GM19023 (cell line): ENCODE data around the gene UNC5CL.
"Not testable (repeated sequence)": the region's sequence is repeated elsewhere in the genome, so short reads cannot be mapped to it uniquely, and the experiment has no call there.

Source experiments
- ATAC-seq: cut with Tn5 transposase; IDR thresholded peaks from one replicate; pipeline ENCODE4 v1.9.1; 2021; ENCODE audit warnings: mild to moderate bottlenecking, moderate library complexity; ENCODE audit not compliant: unreplicated experiment

UNC5CL gene

GRCh38 chr6:41008011-41008410 lies 31.0 kb downstream of the UNC5CL start:
- no peak for ATAC-seq

DNA sequence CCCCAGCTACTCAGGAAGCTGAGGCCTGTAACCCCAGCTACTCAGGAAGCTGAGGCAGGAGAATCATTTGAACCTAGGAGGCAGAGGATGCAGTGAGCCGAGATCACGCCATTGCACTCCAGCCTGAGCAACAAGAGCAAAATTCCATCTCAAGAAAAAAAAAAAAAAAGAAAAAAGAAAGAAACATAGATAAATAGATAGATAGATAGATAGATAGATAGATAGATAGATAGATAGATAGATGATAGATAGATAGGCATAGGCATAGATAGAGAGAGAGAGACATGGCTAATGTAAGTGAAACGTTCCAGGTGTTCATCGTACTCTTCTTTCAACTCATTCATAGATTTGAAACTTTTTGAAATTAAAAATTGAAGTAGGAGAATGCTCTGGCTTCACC lies 32.0 kb downstream of the UNC5CL start:
- not testable (repeated sequence) for ATAC-seq

- ATAC-seq = not testable (repeated sequence)
Observed at GRCh38 chr6:41006217-41006616, 32.8 kb downstream of the UNC5CL start.

DNA sequence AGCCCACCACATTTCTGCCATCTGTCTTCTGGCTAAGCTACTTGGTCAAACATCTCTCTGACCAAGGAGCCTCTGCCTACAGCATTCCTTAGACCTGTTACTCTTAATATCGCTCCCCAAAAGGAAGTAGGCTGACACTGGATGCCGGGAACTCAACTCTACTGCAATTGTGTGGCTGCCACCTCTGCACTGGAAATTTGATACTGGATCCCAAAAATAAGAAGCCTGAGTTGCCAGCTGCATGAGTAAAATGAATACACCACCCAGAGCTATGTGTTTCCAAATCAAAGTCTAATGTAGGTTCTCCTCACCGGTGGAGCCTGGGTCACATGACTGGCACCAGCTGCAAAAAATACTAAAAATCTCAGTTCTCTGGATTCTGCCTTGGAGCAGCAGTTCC lies 36.9 kb downstream of the UNC5CL start:
- no peak for ATAC-seq

DNA sequence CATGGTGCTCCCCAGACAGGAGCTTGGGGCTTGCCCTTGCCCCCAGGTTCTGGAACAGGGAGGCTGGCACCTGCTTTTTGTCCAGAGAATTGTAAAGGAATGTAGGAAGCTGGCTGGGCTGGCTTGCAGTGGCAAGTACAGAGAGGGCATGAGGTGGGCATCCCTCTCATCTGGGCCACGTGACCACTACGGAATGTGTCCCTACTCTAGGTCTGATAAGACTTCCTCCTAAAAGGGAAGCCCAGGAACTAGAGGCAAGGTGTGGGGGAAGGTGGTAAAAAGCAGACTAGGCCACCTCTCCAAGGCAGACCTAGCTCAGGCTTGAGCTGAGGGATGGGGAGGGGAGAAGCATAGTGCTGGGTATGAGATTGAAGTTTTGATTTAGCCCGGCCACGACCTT lies 38.8 kb downstream of the UNC5CL start:
- no peak for ATAC-seq

- no peak for ATAC-seq
Observed at GRCh38 chr6:40999569-40999968, 39.5 kb downstream of the UNC5CL start.

- ATAC-seq = no peak
Observed at GRCh38 chr6:40998661-40999060, 40.4 kb downstream of the UNC5CL start.

- ATAC-seq = no peak
Observed at GRCh38 chr6:40997234-40997957, 41.6 kb downstream of the UNC5CL start.

- no peak for ATAC-seq
Observed at GRCh38 chr6:40996591-40997233, 42.3 kb downstream of the UNC5CL start.

GRCh38 chr6:40992746-40993145 lies 46.3 kb downstream of the UNC5CL start:
- ATAC-seq = no peak

DNA sequence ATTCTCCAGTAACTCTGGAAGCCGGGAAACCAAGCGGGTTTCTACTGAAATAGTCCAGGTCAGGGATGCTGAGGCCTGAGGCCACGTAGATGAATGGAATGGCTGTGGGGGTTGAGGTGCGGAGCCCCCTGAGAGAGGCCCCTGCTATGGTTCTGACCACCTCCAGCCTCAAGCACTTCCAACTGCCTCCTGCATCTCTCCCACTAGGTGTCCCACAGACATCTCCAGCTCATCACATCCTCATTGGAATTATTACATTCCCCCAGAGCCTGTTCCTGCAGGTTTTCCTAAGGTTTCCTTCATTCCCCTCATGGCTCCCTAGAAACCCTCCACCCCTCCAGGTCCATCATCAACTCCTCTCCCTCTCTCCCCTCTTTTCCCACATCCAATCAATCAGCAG lies 48.7 kb downstream of the UNC5CL start:
- no peak for ATAC-seq

- no peak for ATAC-seq
Observed at GRCh38 chr6:40989204-40990169, 49.5 kb downstream of the UNC5CL start.

GRCh38 chr6:40988634-40989033 lies 50.4 kb downstream of the UNC5CL start:
- no peak for ATAC-seq

DNA sequence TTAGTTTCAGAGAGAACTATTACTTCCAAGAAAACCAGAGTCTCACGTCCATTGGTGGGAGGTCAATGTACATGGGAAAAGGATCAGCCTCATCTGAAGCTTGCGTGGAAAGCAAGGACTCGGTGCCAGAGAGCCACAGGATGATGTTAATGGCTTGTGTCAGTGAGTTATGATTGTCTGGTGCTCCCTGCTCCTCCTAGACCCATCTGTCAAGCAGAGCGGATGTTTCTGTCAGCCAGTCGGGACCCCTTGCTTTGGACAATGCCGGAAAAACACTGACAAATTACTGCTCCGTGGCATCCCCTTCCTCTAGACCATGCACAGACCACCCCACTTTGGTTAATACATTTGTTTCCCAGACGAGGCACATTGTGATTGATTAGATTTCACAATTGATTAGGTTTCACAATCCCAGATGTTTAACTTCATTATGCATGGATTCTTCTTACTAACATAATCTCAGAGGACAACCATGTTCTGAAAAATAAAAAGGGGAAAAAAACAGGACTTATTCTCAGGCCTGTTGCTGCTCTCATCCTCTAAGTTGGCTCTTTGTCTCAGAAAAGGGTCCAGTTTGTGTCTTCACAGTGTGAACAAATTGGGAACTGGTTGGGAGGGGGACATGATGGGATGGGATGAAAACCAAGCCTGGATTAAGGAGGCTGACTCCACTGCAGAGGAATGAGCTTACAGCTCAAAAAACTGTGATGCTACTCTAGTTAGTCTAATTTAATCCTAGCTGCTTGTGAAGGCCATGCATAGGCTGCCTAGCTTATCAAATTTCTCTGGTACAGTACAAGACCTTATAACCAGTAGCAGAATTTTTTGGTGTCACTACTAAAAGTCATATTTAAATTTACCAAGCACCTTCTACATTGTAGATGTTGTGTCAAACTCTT lies 51.9 kb downstream of the UNC5CL start:
- no peak for ATAC-seq

GRCh38 chr6:40986364-40986763 lies 52.7 kb downstream of the UNC5CL start:
- no peak for ATAC-seq

- no peak for ATAC-seq
Observed at GRCh38 chr6:40983752-40984151, 55.3 kb downstream of the UNC5CL start.

DNA sequence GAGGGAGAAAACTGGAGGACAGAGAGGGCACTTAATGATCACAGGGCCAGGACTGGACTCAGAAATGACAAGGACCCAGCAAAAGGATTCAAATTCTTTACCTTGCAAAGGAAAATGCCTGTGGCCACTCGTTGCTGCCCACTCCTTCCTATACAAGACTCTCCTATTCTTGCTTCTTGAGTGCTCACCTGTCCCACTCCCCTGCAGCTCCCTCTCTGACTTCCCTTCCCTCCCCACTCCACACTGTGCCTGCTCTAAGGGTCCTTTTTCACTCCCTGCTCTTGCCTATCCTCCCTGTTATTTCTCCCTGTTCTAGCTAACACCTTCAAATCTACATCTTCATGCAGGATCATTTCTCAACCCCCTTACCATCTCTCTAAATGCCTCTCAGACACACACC lies 56.1 kb downstream of the UNC5CL start:
- ATAC-seq = no peak

GRCh38 chr6:40978687-40979289 lies 60.2 kb downstream of the UNC5CL start:
- no peak for ATAC-seq

DNA sequence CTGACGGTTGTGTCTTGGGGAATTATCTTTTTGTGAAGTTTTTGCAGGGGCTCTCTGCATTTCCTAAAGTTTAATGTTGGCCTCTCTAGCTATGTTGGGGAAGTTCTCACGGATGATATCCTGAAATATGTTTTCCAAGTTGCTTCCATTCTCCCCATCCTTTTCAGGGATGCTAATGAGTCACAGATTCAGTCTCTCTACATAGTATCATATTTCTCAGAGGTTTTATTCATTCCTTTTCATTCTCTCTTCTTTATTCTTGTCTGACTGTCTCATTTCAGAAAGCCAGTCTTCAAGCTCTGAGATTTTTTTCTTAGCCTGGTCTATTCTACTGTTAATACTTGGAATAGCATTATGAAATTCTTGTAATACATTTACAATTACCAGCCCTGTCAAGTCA lies 61.3 kb downstream of the UNC5CL start:
- ATAC-seq = no peak

- no peak for ATAC-seq
Observed at GRCh38 chr6:40977085-40977484, 61.9 kb downstream of the UNC5CL start.
